Lung (tissue), 12 donors: Measurements from ENCODE around the gene MAPK14. TPM values are rescaled to one million over a fixed set of nuclear protein-coding genes. Genes with fewer than 3 reads are reported as not detected.

Experiments
- ATAC-seq: fragments of 200-7000 bp; cut with Tn5 transposase; one replicate; pipeline ENCODE4 v1.9.1; 2020; ENCODE audit warnings: moderate number of reproducible peaks; ENCODE audit not compliant: insufficient read depth, low FRiP score
- DNase-seq, 3 donors: peaks; one replicate each; pipeline ENCODE4 v3.0.0-alpha.2; 2013 to 2017
- H3K27ac ChIP-seq, 2 donors: one replicate each; pipeline ENCODE4 v1.5.1; 2013; ENCODE audit warnings: mild to moderate bottlenecking in 2 of 2, moderate library complexity in 2 of 2, control low read depth in 1 of 2, inconsistent platforms in 1 of 2, low read depth in 1 of 2, low read length in 1 of 2
- H3K27me3 ChIP-seq, 3 donors: one replicate each; pipeline ENCODE4 v1.5.1; 2013; ENCODE audit warnings: low read length in 2 of 3; ENCODE audit not compliant: control insufficient read depth in 3 of 3, insufficient read depth in 3 of 3
- H3K36me3 ChIP-seq, 4 donors: one replicate each; pipeline ENCODE4 v1.5.1; 2013; ENCODE audit warnings: low read length in 4 of 4, mild to moderate bottlenecking in 1 of 4, moderate library complexity in 1 of 4; ENCODE audit not compliant: control insufficient read depth in 4 of 4, insufficient read depth in 4 of 4
- H3K4me1 ChIP-seq, 5 donors: one replicate each; pipeline ENCODE4 v1.5.1; 2013; ENCODE audit warnings: low read length in 5 of 5, mild to moderate bottlenecking in 2 of 5, moderate library complexity in 1 of 5; ENCODE audit not compliant: control insufficient read depth in 5 of 5, insufficient read depth in 5 of 5
- H3K4me3 ChIP-seq: one replicate; pipeline ENCODE4 v1.5.1; 2013; ENCODE audit warnings: mild to moderate bottlenecking, control low read depth, moderate library complexity
- H3K9ac ChIP-seq, 2 donors: one replicate each; pipeline ENCODE4 v1.5.1; 2013; ENCODE audit warnings: low read length in 2 of 2, control low read depth in 1 of 2; ENCODE audit not compliant: insufficient read depth in 1 of 2
- H3K9me3 ChIP-seq, 4 donors: one replicate each; pipeline ENCODE4 v1.5.1; 2013; ENCODE audit warnings: low read length in 3 of 4, mild to moderate bottlenecking in 1 of 4, moderate library complexity in 1 of 4; ENCODE audit not compliant: control insufficient read depth in 4 of 4, insufficient read depth in 3 of 4
- WGBS, 2 donors: extraction: QIAGEN DNeasy Blood & Tissue Kit; methylation state at CpG; one replicate each; pipeline ENCODE4 v1.1.7; 2013; 5-methylcytosine and 5-hydroxymethylcytosine counted together
- polyA plus RNA-seq, 2 donors: library from polyadenylated mRNA; stranded (reverse); fragments of 200-250 nt; gene quantifications; one replicate each; pipeline ENCODE4 v1.2.1, GENCODE V29; 2013
- total RNA-seq, 2 donors: library from RNA; depleted of rRNA in 1 of 2; stranded (reverse); fragments of >200 nt in 1 of 2; gene quantifications; one replicate each; pipeline ENCODE4 v1.2.1, GENCODE V29; 2014 to 2021
- TF ChIP-seq, protein P1 (sequence below): IDR thresholded peaks from 2 replicates; pipeline ENCODE4 v1.5.1; 2012; ENCODE audit warnings: mild to moderate bottlenecking; ENCODE audit errors: control extremely low read depth, extremely low read depth
- donor health status: control.
- donor health status: control.
- donor health status: Bipolar disorder and iron deficiency.
- donor health status: healthy.
- donor health status: DM: yes; HTN: yes; CAD: no.

The MAPK14 gene
- total and polyA plus RNA-seq, 4 donors = 12.8 to 93.3 (median 59.5) TPM

DNA sequence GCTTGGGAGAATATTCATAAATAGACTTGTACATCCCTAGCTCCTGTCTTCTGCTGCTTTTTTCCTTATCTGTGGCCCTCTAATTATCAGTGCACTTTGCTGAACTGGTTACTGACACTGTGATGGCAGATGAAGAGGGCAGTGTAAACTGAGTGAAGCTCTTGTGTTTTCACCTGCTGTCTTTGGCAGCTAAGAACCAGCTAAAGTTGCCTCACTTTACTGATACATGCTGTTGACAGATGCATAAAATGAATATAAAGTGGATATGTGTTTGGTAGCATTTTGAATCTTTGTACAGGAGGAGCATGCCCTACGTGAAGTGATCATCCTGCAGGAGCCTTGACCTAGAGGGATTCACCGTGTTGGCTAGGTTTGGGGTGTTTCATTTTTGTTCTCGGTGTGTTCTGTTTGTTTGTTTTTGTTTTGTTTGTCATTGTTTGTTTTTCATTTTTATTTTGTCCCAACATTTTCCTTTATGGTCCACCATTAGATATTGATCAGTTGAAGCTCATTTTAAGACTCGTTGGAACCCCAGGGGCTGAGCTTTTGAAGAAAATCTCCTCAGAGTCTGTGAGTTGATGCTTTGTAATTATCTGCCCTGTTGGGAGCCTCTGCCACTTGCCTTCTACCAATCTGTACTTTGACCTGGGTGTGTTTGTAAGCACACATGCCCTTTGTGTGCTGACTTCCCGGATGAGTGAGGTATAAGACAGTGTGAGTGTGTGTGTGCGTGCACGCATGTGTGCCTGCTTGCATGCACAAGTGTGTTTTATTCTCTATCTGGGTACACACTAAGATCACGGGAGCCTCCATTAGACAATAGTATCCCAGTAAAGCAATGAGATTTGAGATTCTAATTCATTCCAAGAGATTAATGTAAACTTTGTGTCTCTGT, 68.1 kb downstream of the MAPK14 start:
- WGBS, 2 donors = 86 to 92% methylated on average over 8 of the region's 8 CpGs
- Histone ChIP-seq H3K4me1 (peaks cover 0 to 8% (median 3%) of the 10 kb centered on the region in 5 donors), H3K9me3 (no peaks in the 10 kb centered on the region), H3K36me3 (peaks cover 9 to 22% (median 10%) of the 10 kb centered on the region in 4 donors), H3K27ac (no peak overlapping the region), H3K9ac (no peak overlapping the region), H3K4me3 (no peak overlapping the region), H3K27me3 (no peaks in the 10 kb centered on the region)
- ATAC-seq (no peak), DNase-seq (no peak)
- TF ChIP-seq, protein P1, sequence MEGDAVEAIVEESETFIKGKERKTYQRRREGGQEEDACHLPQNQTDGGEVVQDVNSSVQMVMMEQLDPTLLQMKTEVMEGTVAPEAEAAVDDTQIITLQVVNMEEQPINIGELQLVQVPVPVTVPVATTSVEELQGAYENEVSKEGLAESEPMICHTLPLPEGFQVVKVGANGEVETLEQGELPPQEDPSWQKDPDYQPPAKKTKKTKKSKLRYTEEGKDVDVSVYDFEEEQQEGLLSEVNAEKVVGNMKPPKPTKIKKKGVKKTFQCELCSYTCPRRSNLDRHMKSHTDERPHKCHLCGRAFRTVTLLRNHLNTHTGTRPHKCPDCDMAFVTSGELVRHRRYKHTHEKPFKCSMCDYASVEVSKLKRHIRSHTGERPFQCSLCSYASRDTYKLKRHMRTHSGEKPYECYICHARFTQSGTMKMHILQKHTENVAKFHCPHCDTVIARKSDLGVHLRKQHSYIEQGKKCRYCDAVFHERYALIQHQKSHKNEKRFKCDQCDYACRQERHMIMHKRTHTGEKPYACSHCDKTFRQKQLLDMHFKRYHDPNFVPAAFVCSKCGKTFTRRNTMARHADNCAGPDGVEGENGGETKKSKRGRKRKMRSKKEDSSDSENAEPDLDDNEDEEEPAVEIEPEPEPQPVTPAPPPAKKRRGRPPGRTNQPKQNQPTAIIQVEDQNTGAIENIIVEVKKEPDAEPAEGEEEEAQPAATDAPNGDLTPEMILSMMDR = no peak

DNA sequence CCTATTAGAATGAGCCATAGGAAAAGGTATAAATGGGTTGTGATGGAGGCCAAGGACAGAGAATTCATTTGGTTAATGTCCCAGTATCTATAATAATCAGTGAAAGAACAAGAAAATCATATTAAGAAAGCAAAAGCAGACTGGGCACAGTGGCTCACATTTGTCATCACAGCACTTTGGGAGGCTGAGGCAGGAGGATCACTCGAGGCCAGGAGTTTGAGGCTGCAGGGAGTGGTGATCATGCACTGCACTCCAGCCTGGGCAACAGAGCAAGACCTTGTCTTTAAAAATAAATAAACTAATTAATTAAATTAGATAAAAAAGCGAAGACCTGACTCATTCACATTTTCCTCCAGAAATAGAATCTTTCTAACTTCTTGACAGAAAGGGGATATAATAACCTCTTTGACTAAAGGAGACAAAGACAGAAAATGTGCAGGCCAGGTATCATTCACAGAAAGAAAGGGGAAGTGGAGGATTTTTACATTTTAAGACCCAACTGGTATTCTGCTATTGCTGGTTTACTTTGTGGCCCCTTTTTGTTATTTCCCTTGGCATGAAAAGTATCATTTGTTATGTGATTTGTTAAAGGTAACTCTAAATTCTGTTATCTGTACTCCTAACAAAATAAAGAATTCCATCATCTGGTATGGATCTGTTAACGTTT, 70.8 kb downstream of the MAPK14 start:
- no peak overlapping the region for H3K27ac ChIP-seq
- no peaks in the 10 kb centered on the region for H3K27me3 ChIP-seq
- peaks cover 7 to 21% (median 11%) of the 10 kb centered on the region in 4 donors for H3K36me3 ChIP-seq
- H3K4me3 ChIP-seq = no peak overlapping the region
- peaks cover 0 to 8% (median 3%) of the 10 kb centered on the region in 5 donors for H3K4me1 ChIP-seq
- no peak overlapping the region for H3K9ac ChIP-seq
- DNase-seq = no peak
- no peaks in the 10 kb centered on the region for H3K9me3 ChIP-seq
- 72 to 80% methylated on average over 3 of the region's 3 CpGs for WGBS, 2 donors
- TF ChIP-seq, protein P1 = no peak
- ATAC-seq = no peak

DNA sequence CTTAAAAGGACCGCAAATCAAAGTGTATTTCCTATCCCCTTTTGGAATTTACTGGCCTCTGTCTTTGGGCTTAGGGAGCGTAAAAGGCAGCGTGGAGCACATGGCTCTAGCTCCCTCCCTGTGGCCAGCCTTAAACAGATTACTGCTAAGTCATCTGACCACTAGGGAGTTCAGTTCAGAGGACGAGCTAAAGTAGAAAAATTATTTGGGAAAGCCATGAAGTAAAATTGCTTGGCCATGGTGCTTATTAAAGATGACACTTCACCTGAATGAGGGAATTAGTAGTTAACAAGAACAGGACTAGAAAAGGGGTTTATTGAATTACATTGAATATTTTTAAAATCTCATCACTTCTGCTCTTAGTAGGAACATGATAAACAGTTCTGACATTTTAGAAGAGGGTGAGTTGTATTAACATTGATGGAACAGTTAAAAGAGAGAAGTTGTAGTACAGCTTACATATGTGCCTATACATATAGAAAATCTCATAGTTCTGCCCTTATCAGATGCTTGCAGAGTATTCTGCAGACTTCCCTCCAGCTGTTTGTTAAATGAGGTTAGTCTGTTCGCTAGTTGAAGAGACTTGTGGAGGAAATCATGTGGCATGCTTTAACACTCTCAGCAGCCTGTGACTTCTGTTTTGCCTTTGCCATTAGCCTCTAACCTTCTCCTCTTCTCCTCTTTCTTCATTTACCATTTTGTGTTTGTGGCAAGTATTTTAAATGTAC, 71.5 kb downstream of the MAPK14 start:
- Histone ChIP-seq H3K9ac (no peak overlapping the region), H3K36me3 (peaks cover 12 to 28% (median 15%) of the 10 kb centered on the region in 4 donors), H3K4me1 (peaks cover 0 to 8% (median 3%) of the 10 kb centered on the region in 5 donors), H3K9me3 (no peaks in the 10 kb centered on the region), H3K27me3 (no peaks in the 10 kb centered on the region), H3K4me3 (no peak overlapping the region), H3K27ac (no peak overlapping the region)
- WGBS, 2 donors = 64 to 74% methylated on average over 5 of the region's 5 CpGs
- ATAC-seq (no peak), DNase-seq (no peak)
- TF ChIP-seq, protein P1 = no peak
